Activated T-cell treated with anti-CD3 and anti-CD28 coated beads for 4 hours (primary cell): Measurements from ENCODE around the gene SOX10.
"Not testable (repeated sequence)": the region's sequence is repeated elsewhere in the genome, so short reads cannot be mapped to it uniquely, and the experiment has no call there.

ENCODE experiments used
- DNase-seq: peaks from one replicate; pipeline ENCODE4 v3.0.0-alpha.2; 2020

SOX10 gene

GRCh38 chr22:37959231-37959825 lies 25.0 kb downstream of the SOX10 start:
- no peak for DNase-seq

GRCh38 chr22:37957232-37957631 lies 27.1 kb downstream of the SOX10 start:
- DNase-seq: no peak

GRCh38 chr22:37955825-37956397 lies 28.4 kb downstream of the SOX10 start:
- not testable (repeated sequence) for DNase-seq

GRCh38 chr22:37954686-37955085 lies 29.7 kb downstream of the SOX10 start:
- no peak for DNase-seq

- peak; percentile 93 for DNase-seq
These were observed 30.7 kb downstream of the SOX10 start, which contains the start of the genes C22orf23 and POLR2F for GRCh38 chr22:37953437-37954179. C22orf23 (minus strand) TSS chr22:37953601; CDS start chr22:37953149, 452 bp downstream. POLR2F (plus strand) TSS chr22:37953699; CDS start chr22:37953788, 89 bp downstream.

GRCh38 chr22:37953062-37953436 lies 31.3 kb downstream of the SOX10 start:
- DNase-seq: no peak

GRCh38 chr22:37952629-37953028 lies 31.7 kb downstream of the SOX10 start:
- DNase-seq: not testable (repeated sequence)

GRCh38 chr22:37951305-37951704 lies 33.0 kb downstream of the SOX10 start:
- no peak for DNase-seq

GRCh38 chr22:37947142-37947795 lies 37.1 kb downstream of the SOX10 start:
- DNase-seq: not testable (repeated sequence)

- DNase-seq: not testable (repeated sequence)
These were observed 39.9 kb downstream of the SOX10 start for GRCh38 chr22:37944423-37944822.

- no peak for DNase-seq
These were observed 40.5 kb downstream of the SOX10 start for GRCh38 chr22:37943825-37944198.

- no peak for DNase-seq
These were observed 41.1 kb downstream of the SOX10 start for GRCh38 chr22:37943136-37943824.

- no peak for DNase-seq
These were observed 42.2 kb downstream of the SOX10 start for GRCh38 chr22:37942133-37942532.

- DNase-seq: no peak
These were observed 43.5 kb downstream of the SOX10 start for GRCh38 chr22:37940698-37941376.

GRCh38 chr22:37933711-37934376 lies 50.5 kb downstream of the SOX10 start:
- DNase-seq: peak; percentile 72

- no peak for DNase-seq
These were observed 51.4 kb downstream of the SOX10 start for GRCh38 chr22:37932821-37933578.

GRCh38 chr22:37932401-37932800 lies 52.0 kb downstream of the SOX10 start:
- no peak for DNase-seq

GRCh38 chr22:37931893-37932389 lies 52.4 kb downstream of the SOX10 start:
- no peak for DNase-seq

GRCh38 chr22:37930952-37931440 lies 53.4 kb downstream of the SOX10 start:
- no peak for DNase-seq

GRCh38 chr22:37930270-37930951 lies 53.9 kb downstream of the SOX10 start:
- no peak for DNase-seq
